ENCODE data around the gene EDAR. TPM values are rescaled to one million over a fixed set of nuclear protein-coding genes. Genes with fewer than 3 reads are reported as not detected.

The EDAR gene
- polyA plus RNA-seq, 1 donor, result not detected

DNA sequence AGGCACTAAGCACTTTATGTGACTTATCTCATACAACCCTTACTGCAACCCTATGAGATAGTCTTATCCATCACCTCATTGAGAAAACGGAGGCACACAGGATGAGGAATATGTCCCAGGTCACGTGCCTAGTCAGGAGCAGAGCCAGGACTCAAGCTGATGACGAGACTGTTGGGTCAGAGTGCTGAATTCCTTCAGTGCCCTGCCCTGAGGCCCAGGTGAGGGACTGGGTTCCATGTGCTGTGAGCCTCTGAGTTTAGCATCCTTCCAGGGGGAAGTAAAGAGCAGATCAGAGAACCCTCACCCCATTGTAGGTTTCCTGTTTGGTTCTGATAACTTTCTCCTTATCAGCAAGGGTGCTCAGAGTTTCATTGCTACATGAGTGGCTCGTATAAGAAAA lies 11.7 kb upstream of the EDAR start:
- DNase-seq, result no peak

DNA sequence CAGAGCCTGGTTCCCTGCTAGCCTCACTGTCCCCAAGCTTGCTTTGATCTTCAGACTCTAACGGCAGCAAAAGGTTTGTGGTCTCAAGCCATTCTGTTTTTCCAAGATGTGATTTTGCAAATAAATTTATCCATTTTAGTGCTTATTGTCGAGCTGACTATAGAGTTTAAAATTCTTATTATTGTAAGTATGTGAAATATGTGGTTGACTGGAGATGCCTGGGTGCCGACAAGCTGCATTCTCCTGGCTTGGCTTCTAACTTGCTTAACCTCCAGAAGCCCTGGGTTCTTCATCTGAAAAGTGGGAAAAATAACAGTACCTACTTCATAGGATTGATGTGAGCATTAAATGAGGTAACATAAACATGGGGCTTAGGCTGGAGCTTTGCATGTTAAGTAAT lies 9.9 kb upstream of the EDAR start:
- DNase-seq, result no peak

DNA sequence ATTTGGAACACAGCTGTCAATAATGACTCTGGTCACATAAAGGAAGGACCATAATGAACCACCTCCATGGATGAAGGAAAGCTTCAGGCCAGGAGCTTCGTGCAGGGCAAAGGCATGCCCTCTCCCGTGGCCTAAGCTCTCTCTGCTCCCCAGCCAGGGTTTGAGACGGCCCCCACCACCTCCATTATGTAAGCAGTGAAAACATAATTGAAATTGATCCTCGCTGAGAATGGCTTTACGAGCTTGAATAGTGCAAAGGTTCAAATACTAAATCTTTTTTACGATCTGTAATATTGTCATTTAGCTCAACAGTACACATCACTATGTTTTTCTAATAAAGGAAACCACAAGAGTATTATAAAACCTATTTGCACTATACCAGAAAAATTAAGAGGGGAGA lies 5.2 kb upstream of the EDAR start:
- no peak for DNase-seq

DNA sequence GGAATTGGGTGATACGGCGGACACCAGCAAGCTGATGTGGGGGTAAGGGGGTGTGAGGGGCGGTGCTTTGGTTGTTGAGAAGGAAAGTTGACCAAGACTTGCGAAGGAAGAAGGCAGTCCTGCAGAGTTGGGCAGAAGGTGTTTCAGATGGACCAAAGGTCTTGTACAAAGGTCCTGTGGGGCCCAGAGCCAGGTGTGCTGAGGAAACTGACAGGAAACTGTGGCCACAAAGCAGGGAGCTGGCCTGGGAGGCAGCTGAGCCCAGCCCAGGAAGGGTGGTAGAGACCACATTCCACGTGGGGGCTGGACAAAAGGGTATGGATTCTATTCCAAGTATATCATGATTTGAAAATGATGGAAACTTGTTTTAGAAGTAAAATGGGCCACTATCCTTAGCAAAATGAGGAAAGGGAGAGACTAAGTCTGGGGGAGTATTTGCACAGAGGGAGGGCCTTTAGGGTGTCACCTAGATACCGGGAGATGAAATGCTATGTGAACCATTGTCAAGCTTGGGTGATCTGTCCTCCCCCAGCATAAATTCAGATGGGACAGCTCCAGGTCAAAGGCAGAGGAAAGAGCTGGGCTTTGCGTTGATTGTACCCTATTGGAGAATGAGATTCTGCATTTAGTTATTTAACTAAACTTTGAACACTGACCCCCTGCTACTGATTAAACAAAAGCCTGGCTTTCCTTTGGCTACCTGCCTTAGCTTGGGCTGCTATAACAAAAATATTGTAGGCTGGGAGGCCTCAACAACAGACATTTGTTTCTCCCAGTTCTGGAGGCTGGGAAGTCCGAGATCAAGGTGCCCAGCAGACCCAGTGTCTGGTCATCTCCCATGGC lies 4.3 kb upstream of the EDAR start:
- no peak for DNase-seq

DNA sequence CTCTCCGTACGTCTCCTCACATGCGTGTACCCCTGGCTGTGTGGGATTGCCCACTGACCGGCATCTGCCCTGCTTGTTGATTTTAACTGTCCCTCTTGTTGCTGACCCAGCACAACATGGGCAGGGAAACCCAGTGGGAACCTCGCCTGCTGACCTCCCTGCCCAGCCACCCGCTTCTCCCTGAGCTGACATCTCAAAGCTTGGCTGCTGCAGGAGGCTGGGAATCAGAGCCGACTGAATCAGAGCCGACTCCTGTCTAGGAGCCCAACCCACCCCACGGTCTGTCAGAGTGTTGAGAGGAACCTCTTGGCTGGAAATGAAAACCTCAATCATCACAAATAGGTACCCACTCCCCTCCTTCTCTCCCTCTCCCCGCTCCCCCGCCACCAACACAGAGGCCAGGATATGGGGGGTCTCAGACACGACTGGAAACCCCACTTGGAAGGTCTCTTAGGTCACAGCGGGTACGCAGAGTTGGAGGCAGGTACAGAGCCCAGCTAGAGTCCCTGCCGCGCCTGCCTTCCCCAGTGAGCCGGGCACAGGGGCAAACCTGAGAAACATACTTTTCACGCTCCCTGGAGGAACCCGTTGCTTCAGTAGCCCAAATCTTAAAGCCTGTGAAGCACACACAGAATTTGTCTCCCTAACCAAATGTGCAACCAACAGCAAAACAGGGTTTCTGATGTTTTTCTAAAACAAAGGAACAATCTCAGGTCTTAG lies 784 bp downstream of the EDAR start:
- DNase-seq, result no peak

DNA sequence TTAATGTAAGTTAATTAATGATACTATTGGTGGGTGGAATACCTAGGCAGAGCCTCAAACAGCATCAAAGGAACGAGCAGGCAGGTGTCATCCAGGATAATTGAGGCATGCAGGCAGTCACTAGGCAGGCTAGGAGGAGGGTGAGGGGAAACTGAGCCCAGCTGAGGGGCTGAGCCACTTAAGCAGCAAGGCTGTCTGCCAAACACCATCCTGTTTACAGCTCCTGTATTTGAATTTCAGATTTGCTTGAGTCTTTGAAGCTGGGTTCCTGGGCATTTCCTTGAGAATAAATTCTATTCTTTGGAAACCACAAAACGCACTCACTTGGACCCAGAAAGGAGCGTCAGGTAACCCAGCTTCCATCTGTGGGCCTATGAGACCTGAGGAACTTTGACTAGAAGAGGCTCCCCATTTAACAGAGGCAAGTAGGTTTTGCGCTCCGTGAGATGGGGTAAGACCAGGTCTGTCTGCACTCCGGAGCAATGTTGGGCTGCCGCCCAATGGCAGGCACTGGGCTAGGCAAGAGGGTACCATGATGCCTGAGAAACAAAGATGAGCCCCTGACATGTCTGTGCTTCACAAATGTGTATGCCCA lies 2.0 kb downstream of the EDAR start:
- no peak for DNase-seq

DNA sequence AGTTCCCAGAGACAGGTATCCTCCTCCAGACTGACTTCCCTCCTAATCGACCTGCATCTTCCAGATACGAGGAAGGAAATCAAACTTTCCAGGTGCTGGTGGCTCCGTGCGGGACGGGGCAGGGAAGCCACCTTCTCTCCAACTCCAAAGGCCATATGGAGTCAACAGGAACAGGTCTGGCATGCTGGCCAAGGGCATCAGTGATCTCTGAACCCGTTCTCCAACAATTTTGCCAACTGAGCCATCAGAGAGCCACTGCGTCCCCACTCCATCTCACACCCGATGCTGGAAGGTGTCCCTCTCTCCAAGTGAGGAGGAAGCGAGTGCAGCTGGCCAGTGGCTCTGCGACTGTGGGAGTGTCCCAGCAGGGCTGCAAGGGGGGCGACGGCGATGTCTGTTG lies 5.4 kb downstream of the EDAR start:
- DNase-seq, result no peak

DNA sequence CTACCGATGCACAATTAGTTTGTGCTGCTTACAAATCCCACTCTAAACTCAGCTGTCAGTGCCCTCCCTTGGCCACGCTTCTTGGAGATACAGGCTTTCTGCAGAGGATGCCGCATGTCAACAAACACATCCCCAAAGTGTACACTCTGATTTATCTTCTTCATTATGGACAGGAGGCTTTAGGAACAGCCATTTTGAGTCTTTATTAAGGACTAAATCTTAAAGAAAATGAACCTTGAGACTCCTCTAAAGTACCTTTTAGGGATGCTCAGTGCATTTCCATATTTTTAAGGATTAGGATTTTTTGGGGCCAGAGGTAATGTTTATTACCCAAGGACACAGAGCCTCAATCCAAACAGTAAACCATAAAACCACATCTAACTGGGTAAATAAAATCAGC lies 6.0 kb downstream of the EDAR start:
- no peak for DNase-seq

DNA sequence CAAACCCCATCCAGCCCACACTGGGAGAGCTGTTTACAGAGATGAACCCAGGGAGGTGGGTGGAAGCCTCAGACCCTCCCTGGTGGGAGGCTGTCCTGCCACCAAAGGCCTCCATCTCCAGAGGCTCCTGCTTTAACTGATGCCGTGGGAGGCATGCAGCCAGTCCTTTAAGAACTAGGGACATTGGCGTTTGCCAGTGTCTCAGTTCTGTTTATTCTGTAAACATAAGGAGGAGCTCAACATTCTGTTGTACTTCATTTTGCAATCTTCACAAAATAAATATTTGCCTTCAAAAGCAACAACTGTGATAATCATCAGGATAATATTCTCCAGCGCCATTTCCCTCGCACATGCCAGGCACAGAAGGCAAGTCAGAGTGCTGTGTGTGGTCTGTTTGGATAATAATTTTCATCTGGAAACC lies 6.8 kb downstream of the EDAR start:
- no peak for DNase-seq

DNA sequence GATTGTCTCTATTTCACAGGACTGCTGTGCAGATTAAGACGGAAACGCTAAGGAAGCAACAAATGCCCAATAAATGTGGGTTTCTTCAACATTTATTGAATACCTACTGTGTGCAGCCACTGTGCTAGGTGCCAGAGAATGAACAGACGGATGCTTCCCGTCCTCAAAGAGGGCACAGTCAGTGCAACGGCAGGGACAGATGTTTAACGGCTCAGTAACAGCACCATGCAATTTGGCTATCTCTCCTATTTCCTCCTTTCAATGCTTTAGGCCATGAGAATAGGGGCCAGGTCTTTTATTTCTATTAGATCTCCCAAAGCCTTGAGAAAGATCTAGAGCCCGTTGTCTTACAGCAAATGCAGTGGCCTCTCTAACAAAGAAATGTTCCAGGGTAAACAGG lies 7.2 kb downstream of the EDAR start:
- DNase-seq, result no peak

DNA sequence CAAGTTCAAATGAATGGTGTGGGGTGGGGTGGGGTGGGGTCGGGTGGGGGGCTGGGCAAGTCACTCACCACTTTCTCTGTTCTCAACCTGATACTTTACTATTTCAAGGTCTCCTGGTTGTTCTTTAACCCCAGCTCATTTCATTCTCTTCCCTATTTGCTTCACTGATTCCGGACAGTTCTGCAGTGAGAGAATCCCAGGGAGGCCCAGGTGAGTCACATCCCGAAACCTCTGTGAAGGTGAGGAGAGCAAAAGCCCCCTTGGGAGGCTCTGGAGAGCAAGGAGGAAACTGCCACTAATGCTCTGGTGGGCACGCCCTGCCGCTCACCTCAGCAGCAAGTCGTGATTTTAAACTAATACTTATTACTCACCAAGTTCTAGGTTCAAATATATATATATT lies 8.9 kb downstream of the EDAR start:
- DNase-seq, result no peak

DNA sequence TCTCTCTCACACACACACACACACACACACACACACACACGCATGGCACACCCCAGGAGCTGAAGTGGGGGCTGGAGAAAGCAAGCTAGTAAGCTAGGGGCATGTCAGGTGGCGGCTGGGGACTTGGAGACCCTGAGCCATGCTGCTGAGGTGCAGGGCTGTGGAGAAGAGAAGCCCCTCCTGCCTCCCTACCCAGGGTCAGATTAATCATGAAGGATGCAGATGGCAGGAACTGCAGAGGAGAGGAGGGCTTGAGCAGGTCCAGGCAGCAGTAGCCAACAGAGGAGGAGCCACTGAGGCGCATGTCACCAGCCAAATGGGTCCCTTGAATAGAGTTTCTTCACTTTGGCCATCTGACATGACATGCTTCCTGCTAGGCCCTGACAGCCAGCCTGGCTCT lies 9.6 kb downstream of the EDAR start:
- DNase-seq, result no peak

DNA sequence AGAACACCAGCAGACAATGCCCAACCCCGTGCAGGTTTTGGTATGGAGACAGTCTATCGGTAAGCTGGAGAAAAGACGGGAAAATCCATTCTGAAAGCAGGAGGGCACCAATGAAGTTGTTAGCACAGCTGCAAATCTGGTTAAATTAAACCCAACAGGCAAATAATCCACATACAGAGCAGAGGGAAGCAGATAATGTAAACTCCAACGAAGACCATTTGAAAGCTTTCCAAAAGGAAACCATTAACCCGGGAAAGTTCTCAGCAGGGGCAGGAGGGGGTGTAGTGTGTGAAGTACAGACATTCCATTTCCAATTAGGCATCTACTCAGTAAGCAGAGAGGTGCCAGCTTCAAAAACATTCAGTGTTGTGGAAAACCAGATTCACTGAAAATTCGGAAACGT lies 10.3 kb downstream of the EDAR start:
- no peak for DNase-seq

DNA sequence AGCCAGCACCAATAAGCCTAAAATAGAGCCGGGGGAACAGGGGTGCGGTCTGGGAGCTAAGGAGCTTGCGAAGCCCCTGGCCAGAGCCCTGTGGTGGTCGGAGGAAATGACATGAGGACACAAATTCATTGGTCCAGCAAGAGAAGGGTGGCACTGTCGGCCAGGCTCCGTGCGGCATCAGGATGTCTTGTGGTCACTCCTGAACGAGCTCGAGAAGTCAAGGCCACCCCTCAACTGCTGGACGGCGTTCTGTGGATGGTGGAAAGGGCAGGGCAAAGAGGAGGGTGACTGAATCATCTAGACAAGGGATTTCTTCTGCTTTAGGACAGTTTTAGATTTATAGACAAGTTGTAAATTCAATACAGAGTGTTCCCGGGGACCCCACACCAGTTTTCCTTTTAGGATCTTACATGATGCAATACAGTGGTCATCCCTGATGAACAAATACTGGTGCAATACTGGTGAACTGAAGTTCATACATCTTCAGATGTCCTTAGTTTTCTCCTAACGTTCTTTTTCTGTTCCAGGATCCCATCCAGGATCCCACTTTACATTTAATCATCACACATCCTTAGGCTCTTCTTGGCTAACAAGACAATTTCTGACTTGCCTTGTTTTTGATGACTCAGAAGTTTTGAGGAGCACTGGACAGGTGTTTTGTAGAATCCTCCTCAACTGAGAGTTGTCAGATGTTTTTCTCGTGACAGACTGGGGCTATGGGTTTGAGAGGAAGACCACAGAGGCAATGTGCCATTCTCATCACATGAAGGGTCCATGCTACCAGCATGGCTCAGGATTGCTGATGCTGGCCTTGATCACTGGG lies 13.2 kb downstream of the EDAR start:
- no peak for DNase-seq

DNA sequence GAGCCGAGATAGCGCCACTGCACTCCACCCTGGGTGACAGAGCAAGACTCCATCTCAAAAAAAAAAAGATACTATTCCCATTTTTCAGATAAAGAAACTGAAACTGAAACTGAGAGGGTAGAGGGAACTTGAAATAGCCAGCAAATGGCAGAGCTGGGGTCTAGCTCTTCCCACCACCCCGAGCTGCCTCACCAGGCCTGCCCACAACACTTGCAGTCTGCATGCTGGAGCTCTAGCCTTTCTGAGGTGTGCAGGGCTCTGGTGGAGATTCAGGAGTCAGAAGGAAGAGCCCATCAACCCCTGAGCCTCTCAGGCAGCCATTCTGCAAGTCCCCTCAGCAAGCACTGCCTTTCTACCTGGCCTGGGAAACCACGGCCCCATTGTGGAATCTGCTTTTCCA lies 14.3 kb downstream of the EDAR start:
- DNase-seq, result no peak

DNA sequence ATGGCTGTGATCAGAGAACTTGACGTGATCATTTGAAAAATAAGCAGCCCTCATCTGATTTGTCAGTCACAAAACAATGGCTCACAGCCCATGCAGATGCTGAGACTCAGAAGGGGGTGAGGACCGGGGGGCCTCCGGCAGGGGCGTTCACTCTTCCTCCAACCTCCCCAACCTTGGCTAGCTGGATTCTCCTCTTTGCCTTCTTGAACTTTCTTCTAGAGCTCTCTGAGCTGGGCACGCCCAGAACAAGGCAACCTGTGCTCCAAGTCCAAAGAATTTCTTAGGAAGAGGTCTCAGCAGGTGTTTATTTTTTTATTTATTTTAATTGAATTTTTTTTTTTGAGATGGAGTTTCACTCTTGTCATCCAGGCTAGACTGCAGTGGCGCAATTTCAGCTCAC lies 16.4 kb downstream of the EDAR start:
- no peak for DNase-seq

DNA sequence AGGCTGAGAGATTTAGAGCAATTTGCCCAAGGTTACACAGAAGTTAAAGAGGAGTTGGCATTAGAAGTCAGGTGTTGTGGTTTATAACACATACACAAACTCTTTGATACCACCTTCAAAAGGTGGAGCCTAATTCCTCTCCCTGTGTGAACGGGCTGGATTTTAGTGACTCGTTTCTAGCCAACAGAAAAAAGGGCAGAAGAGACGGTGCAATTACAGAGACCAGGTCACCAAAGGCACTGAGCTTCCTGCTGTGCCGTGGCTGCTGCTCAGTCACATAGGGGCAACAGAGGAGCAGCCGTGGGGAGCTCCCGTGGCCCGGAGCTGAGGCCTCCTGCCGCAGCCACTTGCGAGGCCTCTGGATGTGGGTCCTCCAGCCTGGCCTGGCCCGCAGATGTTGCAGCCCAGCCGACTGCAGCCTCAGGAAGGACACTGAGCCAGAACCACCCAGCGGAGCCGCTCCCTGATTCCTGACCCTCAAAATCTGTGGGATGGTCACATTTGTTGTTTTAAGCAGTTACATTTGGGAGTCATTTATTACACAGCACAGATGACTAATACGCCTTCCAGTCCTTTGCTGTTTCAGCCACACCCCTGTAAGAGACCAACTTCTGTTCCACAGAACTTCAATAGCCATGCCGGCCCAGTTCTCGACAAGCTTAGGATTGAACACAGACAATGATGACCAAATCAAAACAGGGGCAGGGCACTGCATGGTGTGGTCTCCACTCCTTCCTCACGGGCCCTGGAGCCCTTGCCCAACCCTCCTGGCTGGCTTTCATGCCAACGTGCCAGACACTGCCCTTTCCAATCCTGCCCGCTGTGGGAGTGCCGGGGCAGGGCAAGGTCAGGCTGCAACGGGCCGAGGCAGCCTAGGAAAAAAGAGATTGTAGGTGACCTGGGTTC lies 17.1 kb downstream of the EDAR start:
- DNase-seq, result no peak

DNA sequence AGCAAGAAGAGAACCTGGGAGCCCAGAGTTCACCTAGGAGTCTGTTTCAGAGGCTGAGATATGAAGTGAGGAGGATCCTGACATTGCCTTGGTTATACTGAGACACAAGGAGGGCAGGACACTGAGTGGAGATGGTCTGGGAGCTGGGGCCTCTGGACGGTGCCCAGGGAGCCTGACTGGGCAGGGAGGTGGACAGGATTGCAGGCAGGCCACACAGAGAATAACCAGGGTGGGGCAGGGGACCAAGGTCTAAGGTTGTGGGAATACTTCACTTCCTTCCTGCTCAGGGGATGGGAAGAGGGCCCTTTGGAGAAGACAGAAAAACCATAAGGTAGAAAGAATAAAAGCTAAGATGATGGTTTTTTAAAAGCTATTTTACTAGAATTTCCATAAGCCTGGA lies 18.7 kb downstream of the EDAR start:
- no peak for DNase-seq

DNA sequence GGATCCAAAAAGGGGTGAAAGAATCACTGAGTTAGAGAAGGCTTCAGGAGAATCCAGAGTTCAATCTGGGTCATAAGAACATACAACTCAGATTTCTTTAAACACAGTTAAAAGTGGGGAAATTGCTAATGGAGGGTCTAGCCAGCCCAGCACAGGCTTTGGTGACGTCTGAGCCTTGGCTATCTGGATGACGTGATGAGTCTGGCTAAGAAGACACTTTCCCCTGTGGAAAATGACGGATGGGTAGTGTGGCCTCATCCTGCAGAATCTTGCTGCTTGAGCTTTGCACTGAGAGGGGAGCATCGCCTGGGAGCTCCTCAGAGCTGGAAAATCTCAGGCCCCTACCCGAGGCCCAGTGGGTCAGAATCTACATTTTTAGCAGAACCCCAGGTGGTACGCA lies 19.2 kb downstream of the EDAR start:
- DNase-seq, result no peak

DNA sequence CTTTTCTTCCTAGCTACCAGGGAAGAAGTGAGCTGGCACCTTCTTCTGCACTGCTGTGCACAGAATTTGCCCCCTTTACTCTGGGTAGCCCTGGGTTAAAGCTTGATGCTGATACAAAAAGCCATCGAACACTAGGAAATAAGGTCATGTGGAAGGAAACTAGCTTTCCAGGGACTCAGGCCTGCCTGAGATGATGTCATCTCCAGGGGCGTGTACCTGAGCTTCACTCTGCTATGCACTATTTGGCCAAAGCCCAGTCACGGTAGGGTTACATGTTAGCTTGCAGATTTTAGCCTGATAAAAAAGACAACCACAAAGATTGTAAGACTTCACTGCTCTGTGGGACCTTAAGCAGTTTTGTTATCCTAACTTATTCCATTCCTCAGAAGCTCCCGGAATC lies 20.4 kb downstream of the EDAR start:
- DNase-seq, result no peak

DNA sequence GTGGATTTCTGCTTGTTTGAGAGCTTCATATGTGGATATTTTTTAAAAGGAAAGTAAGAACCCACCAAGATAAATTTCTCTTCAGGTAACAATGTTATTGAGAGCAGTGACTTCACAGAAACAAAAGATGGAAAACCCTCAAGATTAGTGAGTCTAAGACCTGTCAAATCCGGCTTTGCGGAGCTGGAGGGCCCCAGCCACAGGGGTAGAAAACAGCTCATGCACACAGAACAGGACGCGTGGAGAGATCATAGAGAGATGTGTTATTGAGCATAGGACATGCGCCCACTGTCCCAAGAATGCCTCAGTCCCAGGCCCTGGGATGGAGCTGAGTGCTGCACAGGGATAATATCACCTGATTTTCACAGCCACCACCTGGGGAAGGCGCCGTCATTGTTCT lies 21.3 kb downstream of the EDAR start:
- DNase-seq, result no peak
